Stimulated activated CD4-positive, alpha-beta T cell treated with anti-CD3 and anti-CD28 coated beads, Interleukin-1b, Interleukin-23, amount 100 ng/mL, for 1 hour (primary cell): ENCODE data around the gene CTAG1A.
"Not testable (repeated sequence)": the region's sequence is repeated elsewhere in the genome, so short reads cannot be mapped to it uniquely, and the experiment has no call there.

Experiments
- DNase-seq, 2 donors: peaks; one replicate each; pipeline ENCODE4 v3.0.0-alpha.2; 2020; ENCODE audit warnings: low read depth in 2 of 2

CTAG1A gene

GRCh38 chrX:154613586-154613985 lies 28.7 kb downstream of the CTAG1A start:
- DNase-seq: not testable (repeated sequence)

- not testable (repeated sequence) for DNase-seq
These were observed 34.2 kb downstream of the CTAG1A start, which contains the start of gene CTAG1B for GRCh38 chrX:154619182-154619581. CTAG1B (minus strand) TSS chrX:154619282; CDS start chrX:154619218, 64 bp downstream.

DNA sequence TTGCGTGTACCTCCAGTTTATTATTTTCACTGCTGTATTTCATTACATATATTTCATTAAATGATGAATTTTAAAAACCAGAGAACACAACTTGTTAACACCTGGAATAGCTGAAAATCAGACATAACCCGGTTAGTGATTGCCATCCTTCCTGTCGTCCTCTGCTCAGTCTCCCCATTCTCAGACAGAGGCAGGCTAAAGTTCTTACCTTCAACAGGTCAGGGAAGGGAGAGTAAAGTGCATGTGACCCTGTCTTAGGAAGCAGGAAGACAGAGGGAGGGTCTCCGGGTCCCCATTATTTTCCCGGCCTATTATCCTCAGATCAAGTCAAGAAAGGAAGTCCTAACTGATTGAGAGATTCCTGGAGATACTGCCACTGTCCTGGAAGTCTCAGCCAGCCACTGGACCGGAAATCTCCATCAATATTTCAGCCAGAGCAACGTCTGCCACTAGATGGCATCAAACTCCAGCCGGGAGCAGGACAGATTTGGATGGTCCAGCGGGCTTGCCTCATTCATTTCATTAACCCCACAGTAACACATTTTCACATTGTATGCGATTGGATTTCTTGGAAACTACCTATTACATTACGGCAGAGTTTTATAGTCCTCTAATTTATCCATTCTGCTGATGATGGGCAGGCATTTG lies 36.0 kb downstream of the CTAG1A start:
- DNase-seq: not testable (repeated sequence)

- not testable (repeated sequence) for DNase-seq
These were observed 44.0 kb downstream of the CTAG1A start for GRCh38 chrX:154628960-154629359.

GRCh38 chrX:154630949-154631348 lies 46.0 kb downstream of the CTAG1A start:
- DNase-seq: not testable (repeated sequence)

- DNase-seq: not testable (repeated sequence)
These were observed 48.7 kb downstream of the CTAG1A start for GRCh38 chrX:154633661-154634060.
